Calu3 (cell line): Measurements from ENCODE around the gene TRMT10A. TPM values are rescaled to one million over a fixed set of nuclear protein-coding genes. Genes with fewer than 3 reads are reported as not detected.

Experiments used
- BruUV-seq: library from RNA; stranded (reverse); fragments of 400-500 nt; replicated peaks from 2 replicates; lab custom pipeline; 2021; lab: Mats Ljungman, UMichigan
- CTCF ChIA-PET: fragments of 300-600 bp; sonication (Branson Sonifier 250); formaldehyde crosslinking; loops from one replicate; lab custom pipeline; 2022; ENCODE audit warnings: antibody characterized with exemption; lab: Charles Lee
- DNase-seq: peaks from one replicate; pipeline ENCODE4 v3.0.0; 2022
- H3K27ac Mint-ChIP-seq: one replicate; pipeline ENCODE4 v1.8.0; 2022; ENCODE audit warnings: mixed read lengths; ENCODE audit not compliant: unreplicated experiment
- H3K27me3 Mint-ChIP-seq: one replicate; pipeline ENCODE4 v1.8.0; 2022; ENCODE audit warnings: mixed read lengths; ENCODE audit not compliant: unreplicated experiment
- H3K36me3 Mint-ChIP-seq: one replicate; pipeline ENCODE4 v1.8.0; 2022; ENCODE audit warnings: mild to moderate bottlenecking, moderate library complexity, mixed read lengths; ENCODE audit not compliant: insufficient read depth, unreplicated experiment
- H3K4me1 Mint-ChIP-seq: one replicate; pipeline ENCODE4 v1.8.0; 2022; ENCODE audit warnings: mild to moderate bottlenecking, low read depth, mixed read lengths; ENCODE audit not compliant: unreplicated experiment
- H3K4me3 Mint-ChIP-seq: one replicate; pipeline ENCODE4 v1.8.0; 2022; ENCODE audit warnings: mild to moderate bottlenecking, low read depth, moderate library complexity, mixed read lengths; ENCODE audit not compliant: unreplicated experiment
- H3K9me3 Mint-ChIP-seq: one replicate; pipeline ENCODE4 v1.8.0; 2022; ENCODE audit warnings: low read depth, mixed read lengths; ENCODE audit not compliant: unreplicated experiment
- CTCF ChIP-seq: fragments of 200-600 bp; IDR thresholded peaks from one replicate; pipeline ENCODE4 v1.8.0; 2022; ENCODE audit warnings: antibody characterized with exemption; ENCODE audit not compliant: unreplicated experiment
- intact Hi-C: fragments of 100-400 bp; cut with micrococcal nuclease; formaldehyde crosslinking; loops from one replicate; pipeline ENCODE4 v1.10.0; 2022; ENCODE audit not compliant: unreplicated experiment
- total RNA-seq: library from RNA; stranded (reverse); gene quantifications from 2 replicates; pipeline ENCODE4 v1.2.3, GENCODE V29; 2022

The TRMT10A gene
- total RNA-seq, 1 experiment from 2014 or later, result 2.9 TPM

GRCh38 chr4:99586797-99587196, 23.0 kb upstream of the TRMT10A start:
- no peak overlapping the region for H3K4me3 Mint-ChIP-seq
- no peaks in the 10 kb centered on the region for H3K4me1 Mint-ChIP-seq
- no peaks in the 10 kb centered on the region for H3K9me3 Mint-ChIP-seq
- CTCF ChIA-PET, result no interaction called here
- DNase-seq, result no peak
- BruUV-seq, result no TSS peak
- intact Hi-C loops, result no loop called here
- H3K27me3 Mint-ChIP-seq, result no peaks in the 10 kb centered on the region
- no peak for TF ChIP-seq CTCF
- no peaks in the 10 kb centered on the region for H3K36me3 Mint-ChIP-seq
- H3K27ac Mint-ChIP-seq, result no peak overlapping the region

GRCh38 chr4:99586322-99586721, 22.5 kb upstream of the TRMT10A start:
- H3K4me1 Mint-ChIP-seq, result no peaks in the 10 kb centered on the region
- H3K9me3 Mint-ChIP-seq, result no peaks in the 10 kb centered on the region
- H3K4me3 Mint-ChIP-seq, result no peak overlapping the region
- H3K36me3 Mint-ChIP-seq, result no peaks in the 10 kb centered on the region
- CTCF ChIA-PET, result no interaction called here
- DNase-seq, result no peak
- H3K27ac Mint-ChIP-seq, result no peak overlapping the region
- TF ChIP-seq CTCF, result no peak
- intact Hi-C loops, result no loop called here
- BruUV-seq, result no TSS peak
- no peaks in the 10 kb centered on the region for H3K27me3 Mint-ChIP-seq

DNA sequence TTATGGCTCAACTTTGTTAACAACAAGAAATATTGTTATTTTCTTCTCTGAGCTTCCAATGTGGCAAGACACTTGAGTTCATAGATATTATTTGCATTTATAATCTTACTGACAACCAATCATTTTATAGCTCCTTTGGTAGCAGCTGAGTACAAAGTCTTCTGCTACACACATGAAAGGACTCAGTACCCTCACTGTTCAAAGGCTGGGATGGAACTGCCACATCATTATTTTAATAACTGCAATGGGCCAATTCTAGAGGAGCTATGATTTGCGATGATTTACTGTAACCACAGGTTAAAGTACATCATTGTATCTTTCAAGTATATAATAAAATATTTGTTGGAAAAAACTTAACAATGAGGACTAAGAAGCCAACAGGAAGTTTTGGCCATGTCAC, 21.7 kb upstream of the TRMT10A start:
- no peak for DNase-seq
- H3K4me3 Mint-ChIP-seq, result no peak overlapping the region
- no peaks in the 10 kb centered on the region for H3K36me3 Mint-ChIP-seq
- H3K27ac Mint-ChIP-seq, result no peak overlapping the region
- H3K27me3 Mint-ChIP-seq, result no peaks in the 10 kb centered on the region
- CTCF ChIA-PET, result no interaction called here
- H3K4me1 Mint-ChIP-seq, result no peaks in the 10 kb centered on the region
- BruUV-seq, result no TSS peak
- intact Hi-C loops, result no loop called here
- TF ChIP-seq CTCF, result no peak
- H3K9me3 Mint-ChIP-seq, result no peaks in the 10 kb centered on the region

DNA sequence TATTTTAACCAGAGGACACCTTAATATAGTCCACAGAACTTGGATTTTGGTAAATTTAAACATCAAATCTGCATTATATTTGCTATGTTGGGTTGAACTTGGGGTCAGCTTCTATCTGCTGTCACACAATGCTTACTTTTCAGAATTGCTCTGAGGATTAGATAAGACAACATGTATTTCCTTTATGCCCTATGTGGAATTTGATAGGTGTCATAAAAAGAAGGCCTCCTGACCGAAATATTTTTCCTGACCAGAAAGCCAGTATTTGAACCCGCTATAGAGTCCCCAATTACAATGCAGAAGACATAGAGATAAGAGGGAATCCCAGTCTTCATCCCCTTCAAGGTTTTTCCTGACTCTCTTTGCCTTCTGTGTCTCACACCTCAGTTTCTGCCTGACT, 14.9 kb upstream of the TRMT10A start:
- Mint-ChIP-seq H3K27ac (no peak overlapping the region), H3K4me1 (no peaks in the 10 kb centered on the region), H3K4me3 (no peak overlapping the region), H3K36me3 (no peaks in the 10 kb centered on the region), H3K27me3 (no peaks in the 10 kb centered on the region), H3K9me3 (no peaks in the 10 kb centered on the region)
- intact Hi-C loops, result no loop called here
- no peak for DNase-seq
- TF ChIP-seq CTCF, result no peak
- CTCF ChIA-PET, result no interaction called here
- no TSS peak for BruUV-seq
